NCI-H1092 treated with DMSO at 0.1 percent for 48 hours (cell line): Measurements from ENCODE around the gene ING3.
"Not testable (repeated sequence)": the region's sequence is repeated elsewhere in the genome, so short reads cannot be mapped to it uniquely, and the experiment has no call there.

Experiments used
- DNase-seq: peaks from one replicate; lab custom pipeline; 2025; lab: John Stamatoyannopoulos, UW

Gene ING3

DNA sequence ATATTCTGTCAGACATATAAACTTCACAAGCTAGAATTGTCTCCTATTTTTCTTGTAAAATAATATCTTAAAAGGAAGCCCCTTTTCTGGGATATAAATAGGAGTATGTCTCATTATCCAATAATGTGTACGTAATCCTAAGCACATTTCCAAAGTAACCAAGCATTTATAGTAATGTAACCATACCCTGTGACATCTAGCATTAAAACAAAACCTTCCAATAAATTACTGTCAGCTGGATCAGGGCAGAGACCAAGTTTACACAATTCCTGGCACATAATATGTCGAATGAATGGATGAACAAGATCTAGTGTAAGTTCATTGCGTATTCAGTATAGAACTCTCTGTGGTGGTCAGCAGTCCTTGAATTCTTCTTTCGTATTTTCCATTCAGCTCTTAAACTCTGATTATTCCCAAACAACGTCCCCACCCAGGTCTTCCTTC, 52.2 kb downstream of the ING3 start:
- no peak for DNase-seq

DNA sequence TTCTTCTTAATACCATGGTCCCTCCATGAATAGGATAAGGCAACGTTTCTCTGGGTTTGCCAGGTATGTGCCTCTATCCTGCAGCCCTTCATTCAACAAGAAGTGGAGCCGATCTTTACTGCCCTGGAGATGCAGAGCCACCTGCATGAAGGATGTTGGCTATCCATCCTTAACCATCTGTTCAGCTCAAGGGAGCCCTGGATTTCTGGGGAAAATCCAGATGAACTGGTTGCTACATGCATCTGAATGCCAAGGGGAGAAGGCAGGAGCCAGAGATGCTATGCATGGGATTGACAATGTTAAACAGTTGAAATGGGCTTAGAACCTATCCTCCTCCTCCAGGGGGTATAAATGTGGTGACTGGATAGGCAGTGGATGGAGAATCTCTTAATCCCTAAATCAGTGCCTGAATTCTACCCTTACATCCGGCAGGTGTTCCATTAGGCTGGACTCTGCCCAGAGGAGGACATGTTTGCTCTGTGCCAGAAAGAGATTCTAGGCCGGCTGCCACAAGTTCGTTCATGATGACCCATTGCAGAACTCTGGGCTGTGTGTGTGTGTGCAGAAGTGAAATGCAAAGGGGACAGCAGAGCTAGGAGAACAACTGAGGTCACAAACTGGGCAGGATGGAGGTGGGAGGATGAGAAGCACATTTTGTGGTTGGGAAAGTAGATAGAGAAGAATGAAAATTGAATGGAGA, 53.6 kb downstream of the ING3 start:
- DNase-seq = peak; percentile 73

DNA sequence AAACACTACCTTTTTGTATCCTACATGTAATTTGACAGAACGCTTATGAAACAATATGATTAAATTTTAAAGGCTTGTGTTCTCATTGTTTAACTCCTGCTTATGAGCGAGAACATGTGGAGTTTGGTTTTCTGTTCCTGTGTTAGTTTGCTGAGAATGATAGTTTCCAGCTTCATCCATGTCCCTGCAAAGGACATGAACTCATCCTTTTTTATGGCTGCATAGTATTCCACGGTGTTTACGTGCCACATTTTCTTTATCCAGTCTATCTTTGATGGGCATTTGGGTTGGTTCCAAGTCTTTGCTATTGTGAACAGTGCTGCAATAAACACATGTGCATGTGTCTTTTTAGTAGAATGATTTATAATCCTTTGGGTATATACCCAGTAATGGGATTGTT, 54.5 kb downstream of the ING3 start:
- DNase-seq = not testable (repeated sequence)

DNA sequence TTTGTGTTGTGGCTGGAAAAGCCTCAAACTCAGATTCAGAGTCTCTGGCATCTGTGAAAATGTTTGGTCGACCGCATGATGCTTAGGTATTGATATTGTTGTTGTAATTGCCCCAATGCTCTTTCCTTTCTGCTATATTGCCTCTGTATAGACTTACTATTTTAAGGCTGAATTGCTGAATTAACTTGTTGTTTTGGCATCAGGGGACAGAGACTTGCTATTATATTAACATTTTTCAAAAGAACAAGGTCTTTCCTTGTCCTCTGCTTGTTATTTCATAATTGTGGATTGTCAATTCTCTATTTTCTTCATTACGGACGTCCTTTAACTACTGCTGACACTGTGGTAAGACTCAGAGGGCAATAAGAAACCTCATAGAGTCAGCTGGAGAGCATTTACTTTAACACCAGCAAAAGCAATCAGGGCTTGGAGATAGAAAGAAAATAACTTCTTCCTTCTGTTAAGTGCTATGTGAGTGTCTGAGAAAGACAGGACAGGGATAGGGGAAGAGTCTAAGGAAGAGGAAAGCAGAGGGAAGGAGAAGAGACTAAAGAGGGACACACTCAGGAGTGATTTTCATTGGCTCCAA, 55.5 kb downstream of the ING3 start:
- DNase-seq = no peak

DNA sequence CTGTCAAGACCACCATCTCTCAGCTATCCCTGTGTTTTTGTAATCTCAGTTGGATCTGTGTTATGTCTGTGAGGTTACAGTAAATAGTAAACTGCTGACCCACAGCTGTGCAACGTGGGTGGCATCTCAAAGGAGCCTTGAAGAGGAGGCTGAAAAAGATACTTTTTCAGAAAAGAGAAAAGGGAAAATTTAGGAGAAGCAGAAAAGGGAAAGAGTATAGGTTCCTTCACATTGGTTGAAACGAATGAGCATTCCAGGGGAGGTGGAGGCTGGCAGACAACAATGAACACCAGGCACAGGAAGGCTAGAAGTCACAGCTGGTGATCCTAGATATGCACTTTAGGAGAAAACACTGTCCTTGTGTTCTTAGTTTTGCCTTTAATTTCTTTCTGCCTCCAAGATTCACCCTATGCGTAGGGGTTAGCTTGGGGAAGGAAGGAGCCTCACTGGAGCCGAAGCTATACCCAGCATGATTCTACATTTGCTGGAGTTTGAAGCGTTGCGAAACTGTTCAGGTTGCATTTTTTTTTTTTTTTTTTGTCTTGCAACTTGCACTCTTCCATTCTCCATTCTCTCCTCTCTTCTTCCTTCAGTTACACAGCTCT, 56.2 kb downstream of the ING3 start:
- no peak for DNase-seq

DNA sequence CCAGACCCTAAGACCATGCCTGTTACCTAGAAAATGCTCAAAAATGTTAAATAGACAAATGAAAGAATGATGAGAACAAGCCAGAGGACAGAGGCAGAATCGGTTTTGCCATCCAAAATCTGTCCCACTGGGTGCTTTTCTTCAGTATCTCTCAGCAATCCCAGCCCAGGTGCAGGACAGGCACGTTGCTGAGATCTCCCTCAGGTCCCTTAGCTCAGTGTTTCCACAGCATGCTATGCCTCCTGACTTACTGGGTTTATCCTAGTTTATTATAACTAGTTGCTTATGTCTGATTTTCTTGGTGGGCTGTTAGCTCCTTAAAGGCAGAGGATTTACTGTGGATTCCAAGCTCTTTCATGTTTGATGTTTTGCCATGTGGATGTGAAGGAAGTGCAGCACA, 58.2 kb downstream of the ING3 start:
- DNase-seq = no peak

DNA sequence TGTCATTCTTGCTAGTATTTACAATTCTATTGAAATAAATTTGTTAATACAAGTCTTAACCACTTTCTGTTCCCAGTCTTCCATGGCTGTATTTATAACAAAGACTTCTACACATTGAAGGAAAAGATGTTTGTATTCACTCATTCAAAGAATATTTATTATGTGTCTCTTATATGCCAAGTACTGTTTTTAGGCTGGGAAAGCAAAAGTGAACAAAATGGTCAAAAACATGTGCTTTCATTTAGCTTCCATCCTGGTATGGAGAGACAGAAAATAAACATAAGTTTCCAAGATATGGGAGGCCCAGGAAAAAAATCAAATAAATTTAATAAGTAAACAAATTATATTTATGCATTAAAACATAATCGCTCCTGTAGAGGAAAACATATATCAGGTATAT, 60.8 kb downstream of the ING3 start:
- no peak for DNase-seq

DNA sequence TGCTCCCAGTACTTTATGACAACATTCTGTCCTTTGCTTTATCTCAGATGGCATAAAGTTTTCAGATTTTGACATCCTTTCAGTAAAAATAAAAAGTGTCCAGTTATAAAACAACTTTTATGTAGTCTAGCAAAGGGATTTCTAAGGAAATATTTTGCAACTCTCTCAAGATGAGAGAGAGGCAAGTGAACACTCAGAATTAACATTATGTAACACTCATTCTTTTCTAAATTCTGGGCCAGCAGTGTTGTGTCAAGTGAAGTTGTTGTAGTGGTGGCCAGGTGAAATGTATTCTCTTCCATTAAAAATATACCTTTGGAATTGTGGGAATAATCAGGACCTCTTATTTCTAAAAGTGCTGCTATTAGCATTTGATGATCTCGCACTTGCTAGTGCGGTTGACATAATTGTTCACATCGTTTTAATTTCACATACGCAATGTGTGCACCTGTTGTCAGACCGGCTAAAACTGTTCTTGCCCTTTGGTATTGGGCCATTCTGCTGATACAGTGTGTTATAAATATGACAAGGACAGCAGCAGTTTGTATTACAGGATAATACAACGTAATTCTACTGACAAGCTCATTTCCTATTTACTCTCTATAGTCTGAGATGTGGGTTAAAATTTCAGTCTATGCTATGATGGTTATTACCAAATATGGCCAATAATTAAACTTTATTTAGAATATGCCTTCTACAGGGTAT, 61.7 kb downstream of the ING3 start:
- DNase-seq = no peak

DNA sequence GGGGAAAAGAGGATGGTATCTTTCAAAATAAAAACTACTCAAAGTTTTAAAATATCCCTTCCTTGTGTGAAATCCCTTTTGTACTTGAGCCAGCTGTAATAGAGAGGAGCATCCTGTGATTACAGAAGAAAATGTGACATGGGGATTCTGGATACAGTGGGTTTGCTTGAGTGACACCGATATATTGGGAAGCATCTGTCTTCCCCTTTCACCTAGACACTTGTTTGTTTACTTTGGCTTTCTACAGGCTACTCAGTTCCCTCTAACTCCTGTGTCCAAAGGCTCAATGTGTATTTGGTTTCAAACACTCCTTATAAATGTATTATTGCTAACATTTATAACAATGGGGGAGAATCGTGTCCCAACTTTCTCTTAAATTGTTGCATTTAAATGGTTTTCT, 62.3 kb downstream of the ING3 start:
- peak; percentile 10 for DNase-seq

DNA sequence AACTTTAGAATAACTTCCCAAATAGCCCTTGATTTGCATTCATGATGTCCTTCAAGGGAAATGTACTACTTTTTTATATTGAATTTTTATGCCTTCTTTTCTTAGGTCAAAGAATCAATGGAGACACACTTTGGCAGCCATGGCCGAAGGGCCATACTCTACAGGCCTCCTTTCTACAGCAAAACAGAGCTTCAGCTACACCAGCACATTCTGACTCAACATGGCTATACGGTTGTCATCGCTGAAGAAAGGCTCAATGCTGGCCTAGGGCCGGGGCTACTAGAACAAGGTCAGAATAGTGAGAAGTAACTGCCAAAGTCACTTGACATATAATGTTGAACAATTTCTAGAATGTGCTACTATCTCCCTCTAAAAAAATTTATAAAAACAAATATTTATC, 65.0 kb downstream of the ING3 start:
- DNase-seq = no peak

DNA sequence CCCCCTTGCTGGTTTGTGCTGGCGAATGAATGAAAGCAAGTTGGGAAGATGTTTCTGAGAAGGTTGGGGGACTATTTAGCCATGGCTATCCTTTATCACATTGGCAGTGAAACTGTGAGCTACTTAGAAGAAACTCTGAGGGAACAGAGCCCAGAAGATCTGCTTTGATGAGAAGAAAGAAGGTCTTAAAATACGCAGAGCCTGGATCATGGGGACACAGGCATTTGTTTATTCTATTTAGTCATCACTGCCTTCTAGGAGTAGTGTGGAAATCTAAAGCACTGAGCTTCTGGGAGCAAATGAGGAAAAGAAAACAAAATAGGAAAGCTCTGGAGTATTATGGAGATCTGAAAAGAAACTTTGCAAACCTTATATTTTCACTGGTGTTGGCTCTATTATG, 66.4 kb downstream of the ING3 start:
- no peak for DNase-seq

DNA sequence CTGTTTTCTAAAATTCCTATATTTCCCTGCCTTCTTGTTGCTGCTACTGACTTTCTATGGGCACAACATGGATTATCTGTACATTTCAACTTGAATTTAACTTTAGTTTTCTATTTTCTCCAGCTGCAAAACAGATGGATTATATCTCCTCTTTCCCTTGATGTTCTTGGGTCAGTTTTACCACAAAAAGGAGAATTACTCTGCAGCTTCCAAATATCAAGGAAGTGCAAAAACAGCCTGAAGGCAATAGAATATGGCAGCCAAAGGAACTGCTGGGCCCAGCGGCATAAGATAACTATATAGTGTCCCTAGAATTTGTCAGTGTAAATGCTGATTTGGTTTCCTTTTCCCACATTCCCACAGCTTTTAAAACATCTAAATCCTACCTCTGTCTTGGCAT, 67.0 kb downstream of the ING3 start:
- DNase-seq = no peak

DNA sequence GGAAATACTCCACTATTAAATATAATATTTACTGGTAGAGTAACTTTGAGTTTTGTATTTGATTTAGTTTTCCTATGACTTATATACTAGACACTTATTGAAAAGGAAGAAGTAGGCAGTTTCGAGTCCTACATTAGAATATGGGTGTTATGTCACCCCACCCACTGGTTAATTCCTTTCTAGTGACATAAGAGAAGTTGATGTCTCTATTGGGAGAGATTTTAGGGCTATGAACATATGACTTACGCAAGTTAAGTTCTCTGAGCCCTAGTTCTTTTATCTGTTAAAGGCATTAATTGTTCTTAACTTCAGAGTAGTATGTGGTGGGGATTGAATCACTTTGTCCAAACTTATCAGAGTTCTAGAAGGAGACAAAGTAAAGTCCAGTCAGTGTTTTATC, 68.4 kb downstream of the ING3 start:
- no peak for DNase-seq

DNA sequence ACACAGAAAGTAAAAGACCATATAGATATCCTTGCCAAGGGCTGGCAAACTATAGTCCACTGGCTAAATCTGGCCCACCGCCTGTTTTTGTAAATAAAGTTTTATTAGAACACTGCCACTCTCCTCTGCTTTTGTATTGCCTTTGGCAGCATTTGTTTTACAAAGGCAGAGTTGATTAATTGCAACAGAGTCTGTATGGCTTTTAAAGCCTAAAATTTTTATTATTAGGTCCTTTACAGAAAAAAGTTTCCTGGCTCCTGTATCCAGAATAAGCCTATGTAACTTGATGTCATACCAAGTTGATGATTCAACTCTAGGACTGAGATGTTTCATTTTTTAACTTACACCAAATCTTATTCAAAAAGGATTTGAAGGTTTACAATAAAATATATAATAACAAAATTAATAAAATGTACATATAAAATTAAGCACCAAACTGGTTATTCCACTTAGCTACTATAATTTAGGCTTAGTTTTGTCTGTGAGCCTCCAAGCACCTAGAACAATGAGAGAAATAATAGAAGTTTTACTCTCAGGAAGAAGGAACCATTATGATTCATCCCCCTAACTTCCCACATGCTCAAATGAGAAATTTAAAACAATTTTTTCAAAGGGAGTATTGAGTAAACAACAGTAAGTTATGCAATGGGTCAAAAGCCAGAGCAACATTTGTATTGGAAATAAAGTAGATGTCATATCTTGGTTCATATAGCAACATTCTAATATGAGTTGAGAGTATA, 69.8 kb downstream of the ING3 start:
- DNase-seq = no peak

DNA sequence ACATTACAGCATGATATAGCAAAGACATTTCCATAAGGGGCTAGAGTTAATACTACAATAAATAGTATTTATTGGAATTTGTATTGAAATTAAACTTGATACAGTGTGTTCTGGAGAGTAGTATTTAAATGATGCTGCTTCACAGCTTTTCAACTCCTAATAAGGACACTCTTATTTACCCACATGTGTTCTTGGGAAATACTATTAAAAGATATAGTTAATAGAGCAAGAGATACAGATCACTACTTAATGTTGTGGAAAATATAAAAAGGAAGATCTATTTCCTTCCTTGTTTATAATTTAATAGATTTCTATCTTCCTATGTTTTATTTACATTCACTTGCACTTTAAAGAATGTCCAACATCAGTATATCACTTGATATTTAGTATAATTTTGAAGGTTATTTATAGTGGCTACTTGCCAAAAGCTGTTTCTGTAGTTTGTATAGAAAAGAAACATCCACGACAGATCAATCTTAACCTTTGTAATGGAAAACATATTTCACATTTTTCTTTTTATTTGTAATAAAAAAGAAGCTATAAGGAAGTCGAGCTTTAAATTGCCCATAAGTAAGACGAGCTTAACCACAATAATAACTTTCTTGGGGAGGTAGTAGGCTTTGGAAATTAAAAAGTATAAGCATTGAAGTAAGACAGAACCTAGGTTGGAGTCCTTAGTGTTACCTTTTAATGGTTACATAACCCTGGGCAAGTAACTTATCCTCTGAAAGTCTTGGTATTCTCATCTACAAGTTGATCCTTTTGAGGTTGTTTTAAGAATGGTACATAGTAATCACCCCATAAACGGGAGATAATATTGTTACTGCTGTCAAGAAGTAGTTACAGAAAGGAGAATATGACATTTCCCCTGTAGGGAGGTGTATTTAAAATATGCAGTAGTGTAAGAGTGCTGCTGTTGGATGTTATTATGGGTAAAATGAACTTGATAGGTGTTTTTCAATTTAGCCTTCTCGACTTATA, 70.7 kb downstream of the ING3 start:
- DNase-seq = no peak

DNA sequence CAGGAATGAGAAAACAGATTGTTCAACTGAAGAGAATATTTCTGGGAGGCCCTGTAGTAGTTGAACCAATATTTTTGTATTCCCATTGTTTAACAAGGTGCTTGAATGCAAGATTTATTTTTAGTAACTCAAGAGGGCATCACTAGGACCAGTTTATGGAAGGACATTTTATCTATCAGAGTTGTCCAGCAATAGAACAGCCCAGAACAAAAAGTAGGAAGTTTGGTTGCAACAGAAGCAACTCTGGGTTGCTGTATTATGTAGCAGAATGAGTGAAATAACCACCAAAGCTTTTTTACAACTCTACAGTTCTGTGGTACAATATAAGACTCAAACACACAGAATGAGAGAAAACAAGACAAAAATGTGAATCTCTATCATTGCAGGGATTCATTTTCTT, 72.6 kb downstream of the ING3 start:
- DNase-seq = no peak

DNA sequence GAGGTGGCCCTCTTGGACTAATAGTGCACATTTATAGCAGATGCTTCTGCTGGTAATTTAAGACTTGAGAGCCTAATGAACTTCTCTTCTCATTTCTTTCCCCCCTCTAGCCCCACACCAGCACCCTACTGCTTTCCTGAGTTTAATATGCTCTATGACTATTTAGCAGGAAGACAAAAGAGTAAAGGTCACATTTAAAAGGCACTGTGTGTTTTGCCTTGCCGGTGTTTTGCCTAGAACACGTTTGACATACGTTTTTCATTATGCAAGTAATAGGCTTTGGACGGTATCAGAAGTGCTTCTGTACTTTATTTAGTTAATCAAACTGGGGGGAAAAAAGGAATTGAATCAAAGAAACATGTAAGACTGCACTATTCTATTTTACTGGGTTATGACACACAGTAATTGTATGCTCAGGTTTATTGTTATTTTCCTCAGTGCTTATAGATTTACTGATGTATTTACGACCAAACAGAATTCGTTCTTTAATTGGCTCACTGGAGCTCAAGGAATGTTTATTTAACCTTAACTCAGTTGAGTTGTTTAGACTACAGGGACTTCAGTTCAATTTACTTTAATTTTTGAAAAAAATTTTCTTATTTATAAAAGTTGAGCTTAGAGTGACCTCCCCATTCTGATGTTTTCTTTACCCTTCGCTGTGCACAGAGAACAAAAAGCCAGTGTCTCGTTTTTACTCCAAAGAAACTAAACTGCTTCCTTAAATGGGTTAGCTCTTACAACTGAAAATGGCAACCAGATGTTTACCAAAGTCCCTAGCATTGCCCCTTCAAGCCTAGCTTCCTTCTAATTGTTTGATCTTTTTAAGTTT, 73.3 kb downstream of the ING3 start:
- DNase-seq = no peak

DNA sequence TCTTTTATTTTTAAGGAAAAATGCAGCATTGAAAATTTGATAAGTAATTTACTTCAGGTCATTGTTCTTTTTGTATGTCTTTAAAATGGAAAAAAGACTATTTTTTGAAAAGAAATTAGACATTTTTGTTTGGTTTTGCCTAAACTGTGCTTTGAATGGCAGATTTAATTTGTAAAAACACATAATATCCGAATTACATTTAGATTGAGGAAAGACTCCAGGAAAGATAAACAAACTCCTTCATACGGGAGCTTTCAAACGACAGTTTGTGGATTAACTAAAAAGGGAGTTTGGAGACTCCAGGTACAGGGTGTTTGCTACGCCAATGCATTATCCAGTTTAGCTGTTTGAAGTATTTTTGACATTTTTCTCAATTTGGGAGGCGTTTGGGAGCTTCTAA, 74.0 kb downstream of the ING3 start:
- DNase-seq = no peak

DNA sequence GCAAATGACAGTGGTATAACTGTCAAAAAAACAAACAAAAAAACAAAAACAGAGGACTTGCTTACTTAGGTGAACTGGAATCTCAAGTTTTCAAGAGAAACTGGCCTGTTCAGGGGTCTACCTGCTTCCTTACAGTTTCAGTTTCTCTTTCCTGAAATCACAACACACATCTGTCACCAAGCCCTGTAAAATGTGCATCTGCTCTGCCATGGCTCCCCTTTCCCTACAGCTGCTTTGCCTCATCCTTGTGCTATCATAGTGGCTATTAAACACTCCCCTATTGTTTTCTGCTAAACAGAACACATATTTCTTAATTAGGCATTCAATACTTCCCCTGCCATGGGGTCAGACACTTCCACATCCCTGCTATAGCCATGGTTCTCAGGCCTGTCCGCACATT, 75.6 kb downstream of the ING3 start:
- DNase-seq = no peak

DNA sequence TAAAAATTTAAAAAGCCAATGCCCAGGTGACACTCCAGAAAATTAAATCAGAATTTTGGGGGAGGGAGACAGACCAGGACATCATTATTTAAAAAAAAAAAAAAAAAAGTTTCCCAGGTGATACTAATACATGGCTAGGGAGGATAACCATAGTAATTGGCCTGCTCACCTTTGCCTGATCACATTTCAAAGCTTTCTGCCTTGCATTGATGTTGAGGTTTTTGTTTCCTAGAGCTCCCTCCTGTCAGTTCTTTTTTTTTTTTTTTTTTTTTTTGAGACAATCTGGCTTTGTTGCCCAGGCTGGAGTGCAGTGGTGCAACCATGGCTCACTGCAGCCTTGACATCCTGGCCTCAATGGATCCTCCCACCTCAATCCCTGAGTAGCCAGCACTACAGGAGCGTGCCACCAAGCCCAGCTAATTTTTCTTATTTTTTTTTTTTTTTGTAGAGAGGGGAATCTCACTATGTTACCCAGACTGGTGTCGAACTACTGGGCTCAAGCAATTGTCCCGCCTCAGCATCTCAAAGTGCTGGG, 76.1 kb downstream of the ING3 start:
- DNase-seq = no peak
